HCT116 (cell line): ENCODE measurements around the gene ATP8A2. TPM values are rescaled to one million over a fixed set of nuclear protein-coding genes. Genes with fewer than 3 reads are reported as not detected.

Experiments used
- ATAC-seq: fragments of 200-7000 bp; cut with Tn5 transposase; 2 replicates; pipeline ENCODE4 v1.9.1; 2020; ENCODE audit warnings: mild to moderate bottlenecking, moderate library complexity
- BruUV-seq: library from RNA; stranded (reverse); fragments of 400-500 nt; replicated peaks from 2 replicates; lab custom pipeline; 2021; lab: Mats Ljungman, UMichigan
- CTCF ChIA-PET: fragments of 300-600 bp; sonication (Branson Sonifier 250); formaldehyde crosslinking; loops from one replicate; lab custom pipeline; 2021; ENCODE audit warnings: antibody characterized with exemption; lab: Charles Lee
- POLR2A ChIA-PET: fragments of 300-600, 350-600 bp; sonication (Branson Sonifier 250); formaldehyde crosslinking; loops from one replicate; lab custom pipeline; 2021; ENCODE audit warnings: antibody characterized with exemption; lab: Charles Lee
- RAD21 ChIA-PET, 2 experiments: fragments of 300-600 bp; sonication (Branson Sonifier 250); formaldehyde crosslinking; loops; one replicate each; lab custom pipeline; 2023; ENCODE audit warnings: low total read pairs in 2 of 2; ENCODE audit not compliant: uncharacterized antibody in 2 of 2, unreplicated experiment in 2 of 2, low non-redundant PET in 1 of 2; lab: Charles Lee
- DNase-seq: peaks from one replicate; pipeline ENCODE4 v3.0.0-alpha.2; 2010; ENCODE audit warnings: low read depth, low spot score
- H2AFZ ChIP-seq: fragments of 200-600 bp; shearing (Covaris generic), sonication (generic); 2 replicates; pipeline ENCODE4 v1.6.1; 2017; ENCODE audit warnings: low read depth, mixed run types, mixed read lengths, antibody characterized with exemption, low read length; ENCODE audit not compliant: poor library complexity, severe bottlenecking
- H3K27ac ChIP-seq: 2 replicates; pipeline ENCODE4 v1.5.1; 2012; ENCODE audit warnings: low read depth, low read length
- H3K27me3 ChIP-seq: fragments of 200-600 bp; sonication (generic); 2 replicates; pipeline ENCODE4 v1.6.1; 2016; ENCODE audit warnings: mixed run types, low read length, mixed read lengths; ENCODE audit not compliant: insufficient read depth
- H3K36me3 ChIP-seq, 2 experiments: fragments of 200-500 bp in 1 of 2; fragments of 200-600 bp in 1 of 2; sonication (Bioruptor generic) in 1 of 2; sonication (generic) in 1 of 2; 2 replicates each; pipeline versions ENCODE4 v1.5.1 to v1.6.1; 2014 to 2016; ENCODE audit warnings: low read length in 2 of 2, inconsistent platforms in 1 of 2, mixed read lengths in 1 of 2, mixed run types in 1 of 2; ENCODE audit not compliant: insufficient read depth in 2 of 2, control insufficient read depth in 1 of 2
- H3K4me1 ChIP-seq, 2 experiments: fragments of 200-600 bp in 1 of 2; sonication (generic) in 1 of 2; 2 replicates each; pipeline versions ENCODE4 v1.5.1 to v1.6.1; 2012 to 2017; ENCODE audit warnings: low read length in 2 of 2, inconsistent platforms in 1 of 2, mild to moderate bottlenecking in 1 of 2, mixed read lengths in 1 of 2, mixed run types in 1 of 2, moderate library complexity in 1 of 2; ENCODE audit not compliant: insufficient read depth in 2 of 2, control insufficient read depth in 1 of 2
- H3K4me2 ChIP-seq: fragments of 200-600 bp; sonication (generic); 2 replicates; pipeline ENCODE4 v1.6.1; 2017; ENCODE audit warnings: mixed run types, low read length, mixed read lengths
- H3K4me3 ChIP-seq, 2 experiments: fragments of 200-600 bp in 1 of 2; sonication (generic) in 1 of 2; replicated peaks in 1 of 2; 2 replicates each; pipeline ENCODE4 v1.5.1; 2011 to 2016; ENCODE audit warnings: low read length in 2 of 2, control low read depth in 1 of 2, low read depth in 1 of 2, mild to moderate bottlenecking in 1 of 2, mixed read lengths in 1 of 2, mixed run types in 1 of 2
- H3K79me2 ChIP-seq: fragments of 200-600 bp; sonication (generic); 2 replicates; pipeline ENCODE4 v1.6.1; 2017; ENCODE audit warnings: mild to moderate bottlenecking, mixed run types, low read length, moderate library complexity, mixed read lengths; ENCODE audit not compliant: insufficient read depth
- H3K9ac ChIP-seq: fragments of 200-600 bp; sonication (generic); 2 replicates; pipeline ENCODE4 v1.6.1; 2016; ENCODE audit warnings: low read length, mixed read lengths
- H3K9me2 ChIP-seq: fragments of 200-600 bp; sonication (generic), shearing (Covaris generic); 2 replicates; pipeline ENCODE4 v1.6.1; 2017; ENCODE audit warnings: mixed run types, mild to moderate bottlenecking, moderate library complexity; ENCODE audit not compliant: insufficient read depth
- H3K9me3 ChIP-seq, 2 experiments: fragments of 200-500 bp in 1 of 2; fragments of 200-600 bp in 1 of 2; sonication (Bioruptor generic) in 1 of 2; sonication (generic) in 1 of 2; 2 replicates each; pipeline ENCODE4 v1.6.1; 2014 to 2017; ENCODE audit warnings: low read length in 2 of 2, mixed read lengths in 2 of 2, inconsistent platforms in 1 of 2, low read depth in 1 of 2, mild to moderate bottlenecking in 1 of 2, mixed run types in 1 of 2, moderate library complexity in 1 of 2; ENCODE audit not compliant: control insufficient read depth in 1 of 2, insufficient read depth in 1 of 2
- H4K20me1 ChIP-seq: fragments of 200-600 bp; sonication (generic), shearing (Covaris generic); 2 replicates; pipeline ENCODE4 v1.6.1; 2017; ENCODE audit warnings: mixed run types, mild to moderate bottlenecking, moderate library complexity; ENCODE audit not compliant: insufficient read depth
- CBX3 ChIP-seq: IDR thresholded peaks from 2 replicates; pipeline ENCODE4 v1.6.1; 2012; ENCODE audit warnings: low read depth
- ELF1 ChIP-seq: IDR thresholded peaks from 2 replicates; pipeline ENCODE4 v1.6.1; 2012; ENCODE audit warnings: low read depth, borderline replicate concordance
- REST ChIP-seq: IDR thresholded peaks from 2 replicates; pipeline ENCODE4 v1.6.1; 2012; ENCODE audit warnings: low read depth
- SP1 ChIP-seq: IDR thresholded peaks from 2 replicates; pipeline ENCODE4 v1.6.1; 2012; ENCODE audit warnings: low read depth
- YY1 ChIP-seq: IDR thresholded peaks from 2 replicates; pipeline ENCODE4 v1.6.1; 2011; ENCODE audit warnings: low read length, low read depth, moderate library complexity, mild to moderate bottlenecking; ENCODE audit not compliant: insufficient replicate concordance; ENCODE audit errors: extremely low read depth
- intact Hi-C: fragments of 100-400 bp; cut with micrococcal nuclease; formaldehyde crosslinking; loops from 2 replicates; pipeline ENCODE4 v1.10.0; 2022
- total RNA-seq: library from RNA; stranded (reverse); gene quantifications from one replicate; pipeline ENCODE4 v1.2.1, GENCODE V29; 2021; ENCODE audit not compliant: unreplicated experiment

The ATP8A2 gene
- total RNA-seq, 1 experiment from 2014 or later: not detected

- Histone ChIP-seq H3K27ac (no peak overlapping the region), H3K9me3 (no peaks in the 10 kb centered on the region), H2AFZ (no peak overlapping the region), H3K4me2 (no peak overlapping the region), H3K9me2 (no peaks in the 10 kb centered on the region), H3K4me1 (no peaks in the 10 kb centered on the region), H4K20me1 (no peaks in the 10 kb centered on the region), H3K36me3 (no peaks in the 10 kb centered on the region), H3K4me3 (no peak overlapping the region), H3K27me3 (0 out of 2 replicates have a peak, but pooled peaks cover 4% of the 10 kb centered on the region), H3K79me2 (no peaks in the 10 kb centered on the region), H3K9ac (no peak overlapping the region)
- ATAC-seq (no peak), DNase-seq (no peak)
- ChIA-PET POLR2A (no interaction called here), CTCF (no interaction called here), RAD21 (no interaction called here)
- TF ChIP-seq SP1 (no peak), YY1 (no peak), ELF1 (no peak), REST (no peak), CBX3 (no peak)
- intact Hi-C loops: no loop called here
- no TSS peak for BruUV-seq
These were observed 709 bp downstream of the ATP8A2 start for GRCh38 chr13:25372284-25373081.
